ENCODE results near the gene VMO1.

The VMO1 gene

DNA sequence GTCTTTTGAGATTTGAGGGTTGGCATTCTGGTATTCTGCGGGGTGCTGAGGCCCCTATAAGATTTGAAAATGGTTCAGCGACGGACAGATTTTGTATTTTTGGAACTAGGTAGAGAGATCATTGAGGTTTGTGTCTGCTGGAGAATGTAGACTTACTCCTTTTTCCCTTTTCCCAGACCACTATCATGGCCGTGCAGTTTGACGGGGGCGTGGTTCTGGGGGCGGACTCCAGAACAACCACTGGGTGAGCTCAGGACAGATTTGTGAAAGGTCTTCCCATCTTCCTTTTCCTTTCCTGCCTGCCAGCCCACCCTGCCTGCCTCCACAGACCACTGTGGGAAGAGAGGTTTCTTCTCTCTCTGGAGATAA is 10.4 kb upstream of the VMO1 start:
- peak; percentile 61 to 64 for DNase-seq

DNA sequence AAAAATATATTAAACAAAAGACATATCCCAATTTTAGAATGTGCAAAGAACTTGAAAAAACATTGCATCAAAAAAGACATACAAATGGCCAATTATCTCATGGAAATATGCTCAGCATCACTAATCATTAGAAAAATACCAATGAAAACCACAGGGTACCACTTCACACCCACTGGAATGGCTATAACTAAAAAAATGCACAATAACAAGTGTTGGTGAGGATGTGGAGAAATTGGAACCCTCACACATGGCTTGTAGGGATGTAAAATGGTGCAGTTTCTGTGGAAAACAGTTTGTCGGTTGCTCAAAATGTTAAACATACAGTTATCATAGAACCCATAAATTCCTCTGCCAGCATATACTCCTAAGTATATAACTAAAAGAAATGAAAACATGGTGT is 9.0 kb upstream of the VMO1 start:
- DNase-seq: no peak

DNA sequence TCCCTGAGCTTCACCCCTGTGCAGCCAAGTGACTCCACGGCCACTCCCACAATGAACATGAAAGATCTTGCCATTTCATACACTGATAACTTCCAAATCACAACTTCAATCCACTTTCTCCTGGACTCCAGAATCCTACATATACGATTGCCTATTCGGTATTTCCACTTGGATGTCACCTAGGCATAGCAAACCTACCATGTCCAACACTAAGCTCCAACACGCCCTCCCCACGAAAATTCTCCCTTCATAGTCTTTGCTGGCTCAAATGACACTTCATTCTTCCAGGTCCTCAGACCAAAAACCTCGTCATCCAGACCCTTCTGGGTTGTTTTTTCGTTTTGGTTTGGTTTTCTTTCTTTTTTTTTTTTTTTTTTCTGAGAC is 4.5 kb upstream of the VMO1 start:
- DNase-seq: no peak

DNA sequence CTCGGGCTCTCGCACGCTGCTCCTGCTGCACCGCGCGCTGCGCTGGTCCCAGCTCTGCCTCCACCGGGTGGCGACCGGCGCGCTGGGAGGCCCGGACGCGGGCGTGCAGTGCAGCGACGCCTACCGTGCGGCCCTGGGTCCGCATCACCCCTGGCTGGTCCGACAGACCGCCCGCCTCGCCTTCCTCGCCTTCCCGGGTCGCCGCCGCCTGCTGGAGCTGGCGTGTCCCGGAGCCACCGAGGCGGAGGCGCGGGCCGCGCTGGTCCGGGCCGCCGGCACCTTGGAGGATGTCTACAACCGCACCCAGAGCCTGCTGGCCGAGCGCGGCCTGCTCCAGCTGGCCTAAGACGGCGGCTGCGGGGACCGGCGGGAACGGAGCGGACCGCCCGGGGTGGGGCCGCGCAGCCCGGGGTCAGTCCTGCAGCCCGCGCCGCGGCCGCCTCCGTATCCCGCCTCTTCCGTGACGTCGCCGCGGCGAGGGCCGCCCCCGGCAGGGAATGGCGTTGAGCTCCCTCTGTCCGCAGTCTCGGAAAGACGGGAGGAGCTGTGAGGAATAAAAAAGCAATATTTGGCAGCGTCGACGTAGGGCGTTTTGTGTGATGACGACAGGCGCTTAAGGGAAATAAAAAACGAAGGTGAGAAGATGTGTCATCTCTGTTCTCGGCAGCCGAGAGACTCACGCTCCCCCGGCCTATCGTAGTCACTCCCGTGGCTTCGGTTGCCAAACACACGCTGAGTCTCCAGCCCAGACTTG is 4.0 kb upstream of the VMO1 start:
- peak; percentile 80 to 85 for DNase-seq

DNA sequence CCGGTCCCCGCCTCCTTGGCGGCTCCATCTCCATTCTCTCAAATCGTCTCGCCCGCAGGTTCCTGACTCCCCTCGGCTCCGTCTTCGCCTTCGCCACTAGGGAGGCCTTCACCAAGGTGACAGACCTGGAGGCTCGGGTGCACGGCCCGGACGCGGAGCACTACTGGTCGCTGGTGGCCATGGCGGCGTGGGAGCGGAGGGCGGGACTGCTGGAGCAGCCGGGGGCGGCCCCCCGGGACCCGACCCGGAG is 3.5 kb upstream of the VMO1 start:
- DNase-seq: no peak

DNA sequence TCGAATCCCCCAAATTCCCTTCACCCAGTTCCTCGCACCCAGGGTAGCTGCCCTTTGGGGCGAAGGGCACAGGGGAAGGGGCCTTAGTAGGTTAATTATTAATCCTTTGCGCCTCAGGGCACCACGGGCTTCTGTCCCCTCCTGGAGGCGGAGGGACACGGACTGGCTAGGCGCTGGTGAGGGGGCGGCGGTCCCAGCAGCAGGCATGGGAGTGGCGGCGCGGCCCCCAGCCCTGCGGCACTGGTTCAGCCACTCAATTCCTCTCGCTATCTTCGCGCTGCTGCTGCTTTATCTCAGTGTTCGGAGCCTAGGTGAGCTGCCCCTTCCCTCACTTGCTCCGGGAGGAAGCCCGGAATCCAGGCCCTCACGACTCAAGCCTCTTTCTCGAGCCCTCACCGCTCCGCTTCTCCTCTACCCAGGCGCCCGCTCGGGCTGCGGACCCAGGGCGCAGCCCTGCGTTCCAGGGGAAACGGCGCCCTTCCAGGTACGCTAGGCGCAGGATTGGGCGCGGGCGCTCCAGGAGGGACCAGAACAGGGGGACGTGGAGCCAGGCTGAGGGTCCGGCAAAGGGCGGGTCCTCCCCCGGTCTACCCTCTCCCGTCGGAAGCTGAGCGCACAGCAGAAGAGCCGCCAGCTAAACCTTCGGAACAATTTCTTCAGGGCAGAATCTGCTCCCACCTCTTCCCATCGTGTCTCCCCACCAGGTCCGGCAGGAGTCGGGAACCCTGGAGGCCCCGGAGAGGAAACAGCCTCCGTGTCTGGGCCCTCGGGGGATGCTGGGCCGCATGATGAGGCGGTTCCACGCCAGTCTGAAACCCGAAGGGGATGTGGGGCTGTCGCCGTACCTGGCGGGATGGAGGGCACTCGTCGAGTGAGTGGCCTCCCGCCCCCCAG is 2.9 kb upstream of the VMO1 start, which contains the start of gene GLTPD2:
Gene GLTPD2, plus strand, starts transcription at position 158 of the 894 bp plus-strand sequence. Its CDS starts 48 bp downstream, at position 206.
- no peak for DNase-seq

DNA sequence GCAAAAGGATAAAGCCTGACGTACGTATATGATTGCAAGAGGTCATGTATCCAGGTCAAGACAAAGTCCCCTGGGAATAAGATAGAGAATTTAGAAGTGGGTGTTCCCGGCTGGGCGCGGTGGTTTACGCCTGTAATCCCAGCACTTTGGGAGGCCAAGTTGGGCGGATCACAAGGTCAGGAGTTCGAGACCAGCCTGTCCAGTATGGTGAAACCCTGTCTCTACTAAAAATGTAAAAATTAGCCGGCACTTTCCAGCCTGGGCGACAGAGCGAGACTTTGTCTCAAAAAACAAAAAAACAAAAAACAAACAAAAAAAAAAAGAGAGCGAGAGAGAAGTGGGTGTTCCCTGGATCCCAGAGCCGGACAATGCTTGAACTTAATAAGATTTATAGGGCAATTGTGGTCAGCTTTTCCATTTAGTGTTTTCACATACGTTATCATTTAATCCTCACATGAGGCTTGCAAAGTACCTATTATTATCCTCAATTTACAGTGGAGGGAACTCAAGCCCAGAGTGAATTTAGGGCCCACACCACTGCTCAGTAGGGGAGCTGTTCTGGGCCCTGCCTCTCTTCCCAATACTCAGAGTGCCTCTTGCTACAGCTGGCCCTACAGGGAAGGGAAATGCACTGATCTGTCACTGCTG is 2.1 kb upstream of the VMO1 start:
- no peak for DNase-seq

DNA sequence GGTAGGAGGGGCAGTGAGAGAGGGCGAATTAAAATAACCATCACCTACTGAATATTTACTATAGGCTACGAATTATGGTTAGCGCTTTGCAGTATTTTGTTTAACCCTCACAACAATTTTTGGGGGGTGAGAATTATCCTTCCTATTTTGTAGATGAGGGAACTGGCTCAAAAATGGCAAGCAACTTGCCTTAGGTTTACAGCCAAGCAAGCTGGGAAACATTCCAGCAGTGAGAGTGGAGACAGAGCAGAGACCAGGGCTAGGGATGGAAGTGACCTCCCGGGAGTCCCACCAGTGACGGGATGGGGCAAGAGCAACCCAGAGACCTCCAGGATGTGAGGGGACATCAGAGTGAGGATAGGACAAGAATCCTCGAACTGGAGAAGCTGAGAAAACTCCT is 352 bp upstream of the VMO1 start:
- no peak for DNase-seq

DNA sequence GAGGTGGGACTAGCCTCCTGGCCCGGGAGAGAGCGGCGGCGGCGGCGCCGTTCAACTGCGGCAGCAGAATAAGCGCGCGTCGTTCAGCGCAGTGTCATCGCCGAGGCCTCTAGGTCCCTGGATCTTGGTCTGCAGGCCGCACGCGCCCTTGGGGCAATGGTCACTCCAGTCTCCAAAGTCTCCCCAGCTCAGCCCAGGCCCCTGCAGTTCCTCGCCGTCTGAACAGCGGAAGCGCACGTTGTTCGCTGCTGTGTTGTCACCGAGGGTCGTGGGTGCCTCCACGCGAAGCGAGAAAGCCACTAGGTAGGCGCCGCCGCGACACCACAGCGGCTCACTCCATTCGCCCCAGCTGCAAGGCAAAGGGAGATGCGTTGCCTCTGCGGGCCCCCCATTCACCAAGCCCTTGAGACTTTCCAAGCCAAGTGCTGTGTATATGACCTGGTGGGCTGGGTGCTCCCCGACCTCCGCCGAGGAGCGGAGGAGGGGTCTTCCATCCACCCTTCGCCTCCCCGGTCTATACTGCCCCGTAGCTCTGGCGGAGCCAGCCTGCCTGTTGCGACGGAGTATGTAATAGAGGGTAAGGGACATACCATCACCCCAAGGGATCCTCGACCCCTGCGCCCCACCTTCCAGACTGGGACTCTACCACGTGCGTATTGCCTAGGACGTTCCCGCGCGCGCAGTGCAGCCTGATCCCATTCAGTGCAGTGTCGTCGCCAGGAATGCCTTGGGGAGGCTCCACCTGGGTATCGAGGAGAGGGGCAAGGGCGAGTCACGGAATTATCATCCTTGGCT is 656 bp downstream of the VMO1 start:
- peak in 1 of 2 donors; percentile 24 for DNase-seq

DNA sequence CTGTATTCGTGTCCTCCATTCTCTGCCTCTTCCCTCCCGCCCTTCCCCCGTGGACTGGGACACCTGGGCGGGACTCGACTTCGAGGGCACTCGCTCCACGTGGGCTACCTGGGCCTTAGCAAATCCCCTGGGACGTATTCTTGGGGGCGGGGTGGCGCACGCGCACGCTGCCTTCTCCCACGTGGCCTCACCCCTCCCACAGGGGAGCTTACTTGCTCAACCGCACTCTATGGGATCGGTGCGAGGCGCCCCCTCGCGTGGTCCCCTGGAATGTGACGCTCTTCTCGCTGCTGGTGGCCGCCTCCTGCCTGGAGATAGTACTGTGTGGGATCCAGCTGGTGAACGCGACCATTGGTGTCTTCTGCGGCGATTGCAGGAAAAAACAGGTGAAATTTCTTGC is 3.5 kb downstream of the VMO1 start:
- peak in 1 of 2 donors; percentile 16 for DNase-seq

DNA sequence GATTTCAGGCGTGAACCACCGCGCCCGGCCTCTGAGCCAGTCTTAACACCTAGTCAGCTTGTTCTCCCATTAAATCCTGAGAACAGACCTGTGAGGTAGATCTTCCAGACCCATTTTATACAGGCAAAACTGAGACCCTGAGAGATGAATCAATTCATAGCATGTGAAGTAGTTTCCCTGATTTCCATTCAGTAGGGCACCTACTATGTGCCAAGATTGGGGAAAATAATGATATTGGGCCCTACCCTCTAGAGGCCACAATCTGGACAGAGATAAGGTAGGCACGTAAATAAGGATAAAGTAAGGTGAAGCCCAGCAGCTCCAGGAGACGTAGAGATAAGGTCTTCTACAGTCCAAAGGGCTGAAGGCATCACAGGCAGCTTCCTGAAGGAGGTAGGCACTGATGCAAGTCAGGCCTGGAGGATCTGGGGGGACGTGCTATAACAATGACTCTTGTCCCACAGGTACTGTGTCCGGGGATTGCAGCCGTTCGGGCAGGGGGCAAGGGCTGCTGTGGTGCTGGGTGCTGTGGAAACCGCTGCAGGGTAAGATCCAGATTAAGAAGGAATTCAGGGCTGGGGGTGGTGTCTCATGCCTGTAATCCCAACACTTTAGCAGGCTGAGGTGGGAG is 5.7 kb downstream of the VMO1 start:
- DNase-seq: no peak

DNA sequence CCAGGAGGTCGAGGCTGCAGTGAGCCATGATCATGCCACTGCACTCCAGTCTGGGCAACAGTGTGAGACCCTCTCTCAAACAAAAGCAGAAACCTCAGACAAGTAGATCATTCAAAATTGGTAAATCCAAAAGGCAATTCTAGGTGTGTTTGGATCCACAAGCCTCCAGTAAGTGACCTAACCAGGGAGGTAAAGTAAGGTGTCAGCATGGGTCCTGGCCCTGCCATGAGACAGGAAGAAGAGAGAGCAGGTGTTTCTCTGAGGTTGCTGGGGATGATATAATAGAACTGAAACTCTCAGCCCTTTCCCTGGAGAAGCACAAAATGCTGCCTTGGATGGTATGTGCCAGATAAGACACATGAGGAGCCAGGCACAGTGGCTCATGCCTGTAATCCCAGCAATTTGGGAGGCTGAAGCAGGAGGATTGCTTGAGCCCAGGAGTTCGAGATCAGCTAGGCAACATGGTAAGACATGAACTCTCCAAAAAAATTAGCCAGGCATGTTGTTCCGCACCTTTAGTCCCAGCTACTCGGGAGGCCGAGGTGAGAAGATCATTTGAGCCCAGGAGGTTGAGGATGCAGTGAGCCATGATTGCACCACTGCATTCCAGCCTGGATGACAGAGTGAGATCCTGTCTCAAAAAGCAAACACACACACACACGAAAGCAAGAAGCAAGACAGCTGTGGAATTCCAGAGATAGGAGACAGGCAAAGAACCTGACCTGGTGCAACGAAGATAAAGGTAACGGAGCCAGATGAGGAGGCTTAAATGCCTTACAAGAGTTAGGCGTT is 8.0 kb downstream of the VMO1 start:
- DNase-seq: no peak

DNA sequence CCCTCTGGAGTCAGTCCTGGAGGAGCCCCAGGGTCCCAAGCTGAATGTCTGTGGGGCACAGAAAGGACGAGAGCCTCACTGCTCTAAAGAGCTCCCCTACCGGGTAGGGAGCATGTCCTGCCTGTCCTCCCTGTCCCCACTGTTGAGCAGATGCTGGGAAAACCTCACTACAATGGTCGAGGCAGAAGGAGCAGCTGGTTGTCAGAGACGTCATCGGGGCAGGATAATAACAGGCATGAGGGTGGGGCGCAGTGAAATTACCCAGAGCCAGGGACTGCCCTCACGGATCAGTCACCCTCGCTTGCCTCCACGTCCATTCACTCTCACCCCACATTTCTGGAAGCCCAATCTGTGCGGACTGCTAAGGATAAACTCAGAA is 13.9 kb downstream of the VMO1 start:
- DNase-seq: no peak

DNA sequence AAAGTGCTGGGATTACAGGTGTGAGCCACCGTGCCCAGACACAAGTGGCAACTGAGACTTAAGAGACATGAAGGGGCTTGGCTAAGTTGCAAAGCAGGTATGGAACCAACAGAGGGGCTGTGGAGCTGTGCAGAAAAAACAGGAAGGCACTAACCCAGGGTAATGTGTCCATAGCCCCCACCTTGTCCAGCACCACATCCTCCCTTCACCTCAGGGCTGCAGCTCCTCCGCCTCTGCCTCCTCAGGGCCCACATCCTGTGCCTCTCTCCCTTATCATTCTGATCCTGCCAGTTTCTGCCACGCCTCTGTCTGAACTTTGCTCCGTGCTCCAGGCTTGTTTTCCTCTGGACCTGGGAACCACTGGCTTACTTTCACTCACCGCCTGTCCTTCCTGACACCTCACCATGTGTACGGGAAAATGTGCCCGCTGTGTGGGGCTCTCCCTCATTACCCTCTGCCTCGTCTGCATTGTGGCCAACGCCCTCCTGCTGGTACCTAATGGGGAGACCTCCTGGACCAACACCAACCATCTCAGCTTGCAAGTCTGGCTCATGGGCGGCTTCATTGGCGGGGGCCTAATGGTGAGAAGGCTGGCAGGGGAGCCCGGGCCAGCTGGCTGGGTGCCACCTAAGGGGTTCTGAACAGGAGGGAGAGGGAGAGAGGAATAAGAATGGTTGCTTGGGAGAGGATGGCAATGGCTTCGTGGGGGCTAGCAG is 14.5 kb downstream of the VMO1 start, which contains the start of gene TM4SF5:
Gene TM4SF5, plus strand, starts transcription at position 368 of the 716 bp plus-strand sequence. Its CDS starts 37 bp downstream, at position 405.
- no peak for DNase-seq

DNA sequence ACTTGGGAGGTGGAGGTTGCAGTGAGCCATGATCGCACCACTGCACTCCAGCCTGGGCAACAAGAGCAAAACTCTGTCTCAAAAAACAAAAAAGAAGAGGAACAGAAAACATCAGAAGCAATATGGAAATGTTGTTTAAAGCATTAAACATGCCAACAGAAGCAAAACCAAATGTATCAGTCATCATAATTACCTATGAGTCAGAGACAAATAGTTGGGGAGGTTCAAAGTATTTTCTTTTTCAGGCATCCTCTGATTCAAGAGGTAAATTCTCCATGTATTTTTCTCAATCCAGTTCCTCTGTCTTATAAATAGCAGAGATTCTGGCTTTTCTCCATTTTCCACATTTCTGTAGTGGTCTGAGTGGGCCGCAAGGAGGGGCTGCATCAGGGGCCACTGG is 16.5 kb downstream of the VMO1 start:
- DNase-seq: no peak

DNA sequence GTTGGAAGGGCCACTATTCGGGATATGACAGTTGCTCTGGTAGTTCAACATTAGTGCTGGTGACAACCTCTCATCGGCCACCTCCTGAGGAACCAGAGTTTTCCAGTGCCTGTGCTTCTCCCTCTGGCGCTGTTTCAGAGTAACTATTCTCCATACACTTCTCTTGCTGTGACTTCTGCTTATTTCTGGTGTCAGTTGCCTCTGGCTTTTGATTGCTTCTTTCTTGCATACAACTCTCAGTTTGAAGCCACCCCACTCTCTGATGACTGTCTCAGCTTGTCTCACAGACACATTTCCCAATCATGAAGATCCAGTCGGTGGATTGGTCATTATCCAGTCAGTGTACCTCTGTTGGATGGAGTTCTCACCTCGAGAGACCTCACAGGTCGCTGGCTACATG is 17.9 kb downstream of the VMO1 start:
- no peak for DNase-seq

DNA sequence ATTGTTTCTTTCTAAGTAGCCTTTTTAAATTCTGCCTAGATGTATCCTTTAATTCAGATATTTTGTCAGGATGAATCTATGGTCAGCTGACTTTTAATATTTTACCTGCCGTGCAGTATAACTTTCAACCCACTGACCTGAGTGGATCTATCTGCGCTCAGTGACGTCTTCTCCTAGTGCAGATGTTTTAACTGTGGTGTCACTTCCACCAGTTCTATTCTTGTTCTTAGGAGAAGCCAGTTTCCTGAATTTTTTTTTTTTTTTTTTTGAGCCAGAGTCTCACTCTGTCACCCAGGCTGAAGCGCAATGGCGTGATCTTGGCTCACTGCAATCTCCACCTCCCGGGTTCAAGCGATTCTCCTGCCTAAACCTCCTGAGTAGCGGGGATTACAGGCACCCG is 19.4 kb downstream of the VMO1 start:
- no peak for DNase-seq

DNA sequence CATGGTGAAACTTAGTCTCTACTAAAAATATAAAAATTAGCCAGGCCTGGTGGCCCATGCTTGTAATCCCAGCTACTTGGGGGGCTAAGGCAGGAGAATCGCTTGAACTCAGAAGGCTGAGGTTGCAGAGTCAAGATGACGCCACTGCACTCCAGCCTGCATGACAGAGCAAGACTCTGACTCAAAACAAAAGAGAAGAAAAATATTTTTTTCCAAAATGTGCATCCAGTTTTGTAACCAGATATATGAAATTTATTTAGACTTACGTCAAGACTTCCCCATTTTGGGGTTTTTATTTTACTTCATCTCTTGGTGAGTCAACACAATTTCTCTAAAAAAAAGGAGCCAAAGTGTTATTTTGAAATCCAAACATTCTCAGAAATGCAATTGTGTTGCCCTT is 20.0 kb downstream of the VMO1 start:
- no peak for DNase-seq

DNA sequence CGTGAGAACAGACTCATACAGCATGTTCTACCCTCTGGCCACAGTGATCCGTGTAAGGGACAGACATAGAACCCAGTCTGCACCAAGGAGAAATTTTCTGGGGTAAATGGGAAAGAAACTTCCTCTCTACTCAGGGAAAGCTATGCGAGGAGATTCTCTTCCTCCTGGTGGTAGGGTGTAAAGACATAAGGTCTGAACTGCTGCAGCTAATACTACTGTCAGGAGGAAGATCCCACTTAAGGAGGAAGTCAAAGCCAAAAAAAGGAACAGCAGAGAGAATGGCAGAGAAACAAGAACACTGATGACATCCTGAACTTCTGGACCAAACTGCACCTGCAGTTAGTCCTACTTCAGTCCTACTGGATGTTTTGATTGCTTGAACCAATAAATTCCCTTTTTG is 21.6 kb downstream of the VMO1 start:
- DNase-seq: no peak

DNA sequence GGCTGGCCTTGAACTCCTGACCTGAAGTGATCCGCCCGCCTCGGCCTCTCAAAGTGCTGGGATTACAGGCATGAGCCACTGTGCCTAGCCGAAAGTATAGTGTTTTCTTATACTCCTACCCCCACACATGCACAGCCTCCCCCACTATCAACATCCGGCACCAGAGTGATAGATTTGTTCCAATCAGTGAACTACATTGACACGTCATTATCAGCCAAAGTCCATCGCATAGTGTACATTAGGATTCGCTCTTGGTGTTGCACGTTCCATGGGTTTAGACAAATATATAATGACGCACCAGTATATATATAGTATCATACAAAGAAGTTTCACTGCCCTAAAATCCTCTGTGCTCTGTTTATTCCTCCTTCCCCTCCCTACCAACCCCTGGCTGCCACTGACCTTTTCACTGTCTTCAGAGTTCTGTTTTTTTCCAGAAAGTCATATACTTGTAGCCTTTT is 26.4 kb downstream of the VMO1 start:
- no peak for DNase-seq

DNA sequence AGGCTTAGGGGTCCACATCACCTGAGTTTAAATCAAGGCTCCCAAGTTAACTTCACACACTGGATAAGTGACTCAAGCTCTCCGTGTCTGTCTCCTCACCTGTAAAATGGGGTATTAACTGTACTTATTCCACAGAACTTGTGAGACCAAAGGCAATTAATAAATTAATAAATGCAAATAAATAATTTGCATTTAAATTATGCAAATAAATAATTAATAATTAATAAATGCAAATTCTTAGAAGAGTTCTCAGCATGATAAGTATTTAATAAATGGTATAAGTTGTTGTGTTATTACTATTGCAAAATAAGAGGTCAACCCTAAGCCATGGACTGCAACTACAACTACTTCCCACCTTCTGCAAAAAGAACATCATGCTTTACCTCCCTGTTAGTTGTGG is 32.8 kb downstream of the VMO1 start:
- DNase-seq: no peak
